Tibial nerve (tissue), 4 donors: ENCODE results near the gene CCDC88C. TPM values are rescaled to one million over a fixed set of nuclear protein-coding genes. Genes with fewer than 3 reads are reported as not detected.

Experiments
- DNase-seq, 2 donors: peaks; one replicate each; pipeline ENCODE4 v3.0.0-alpha.2; 2019; ENCODE audit warnings: low spot score in 2 of 2
- H3K27ac ChIP-seq, 4 donors: fragments of 200-600 bp; sonication (generic) in 3 of 4; one replicate each; pipeline ENCODE4 v1.5.1; 2017 to 2019; ENCODE audit warnings: mild to moderate bottlenecking in 1 of 4
- H3K27me3 ChIP-seq, 2 donors: fragments of 200-600 bp; sonication (generic) in 1 of 2; one replicate each; pipeline versions ENCODE4 v1.5.1 to v1.6.0; 2017 to 2019
- H3K36me3 ChIP-seq, 3 donors: fragments of 200-600 bp; sonication (generic); one replicate each; pipeline ENCODE4 v1.5.1; 2018 to 2019
- H3K4me1 ChIP-seq, 4 donors: fragments of 200-600 bp; sonication (generic) in 3 of 4; one replicate each; pipeline ENCODE4 v1.5.1; 2017 to 2019
- H3K4me3 ChIP-seq, 4 donors: fragments of 200-600 bp; sonication (generic) in 3 of 4; one replicate each; pipeline ENCODE4 v1.5.1; 2017 to 2019; ENCODE audit warnings: mild to moderate bottlenecking in 1 of 4, moderate library complexity in 1 of 4
- H3K9me3 ChIP-seq, 4 donors: fragments of 200-600 bp; sonication (generic) in 3 of 4; one replicate each; pipeline ENCODE4 v1.5.1; 2017 to 2019
- EP300 ChIP-seq, 2 donors: sonication (generic); formaldehyde crosslinking; IDR thresholded peaks; one replicate each; pipeline ENCODE4 v1.6.1; 2017; ENCODE audit warnings: antibody characterized with exemption in 2 of 2, mild to moderate bottlenecking in 1 of 2
- POLR2A ChIP-seq, 2 donors: fragments of 450-650 bp; IDR thresholded peaks; one replicate each; pipeline ENCODE4 v1.6.1; 2017; ENCODE audit warnings: antibody characterized with exemption in 2 of 2, mild to moderate bottlenecking in 2 of 2, moderate library complexity in 2 of 2
- WGBS, 2 donors: methylation state at CpG; one replicate each; pipeline ENCODE4 v1.1.5; 2018; 5-methylcytosine and 5-hydroxymethylcytosine counted together
- total RNA-seq, 4 donors: library from RNA; depleted of rRNA; stranded (reverse); fragments of >200 nt; gene quantifications; one replicate each; pipeline ENCODE4 v1.1.0, GENCODE V29; 2016
- TF ChIP-seq, protein P1 (sequence below), 5 experiments: fragments of 200-600 bp in 3 of 5; fragments of 450-650 bp in 2 of 5; sonication (generic) in 3 of 5; IDR thresholded peaks; one replicate each; pipeline ENCODE4 v1.5.1; 2016 to 2019; ENCODE audit warnings: antibody characterized with exemption in 5 of 5, mild to moderate bottlenecking in 3 of 5, moderate library complexity in 2 of 5

CCDC88C gene
- total RNA-seq, 4 donors from 2014 or later, result 3.6 to 12.6 (median 6.8) TPM

DNA sequence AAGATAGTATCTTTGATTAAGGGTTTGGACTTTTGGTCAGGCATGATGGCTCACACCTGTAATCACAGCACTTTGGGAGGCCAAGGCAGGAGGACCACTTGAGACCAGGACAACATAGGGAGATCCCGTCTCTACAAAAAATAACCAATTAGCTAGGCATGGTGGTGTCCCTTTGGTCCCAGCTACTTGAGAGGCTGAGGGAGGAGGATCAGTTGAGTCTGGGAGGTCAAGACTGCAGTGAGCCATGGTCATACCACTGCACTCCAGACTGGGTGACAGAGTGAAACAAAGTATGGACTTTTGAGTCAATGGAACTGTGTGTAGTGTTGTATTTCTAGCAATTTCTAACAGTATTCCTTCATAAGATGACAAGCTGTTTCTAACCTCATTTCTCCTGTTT, 38.7 kb upstream of the CCDC88C start:
- TF ChIP-seq EP300 (IDR thresholded peaks at IDR 0.05), result no peak
- TF ChIP-seq POLR2A (IDR thresholded peaks at IDR 0.05), result no peak
- TF ChIP-seq, protein P1, sequence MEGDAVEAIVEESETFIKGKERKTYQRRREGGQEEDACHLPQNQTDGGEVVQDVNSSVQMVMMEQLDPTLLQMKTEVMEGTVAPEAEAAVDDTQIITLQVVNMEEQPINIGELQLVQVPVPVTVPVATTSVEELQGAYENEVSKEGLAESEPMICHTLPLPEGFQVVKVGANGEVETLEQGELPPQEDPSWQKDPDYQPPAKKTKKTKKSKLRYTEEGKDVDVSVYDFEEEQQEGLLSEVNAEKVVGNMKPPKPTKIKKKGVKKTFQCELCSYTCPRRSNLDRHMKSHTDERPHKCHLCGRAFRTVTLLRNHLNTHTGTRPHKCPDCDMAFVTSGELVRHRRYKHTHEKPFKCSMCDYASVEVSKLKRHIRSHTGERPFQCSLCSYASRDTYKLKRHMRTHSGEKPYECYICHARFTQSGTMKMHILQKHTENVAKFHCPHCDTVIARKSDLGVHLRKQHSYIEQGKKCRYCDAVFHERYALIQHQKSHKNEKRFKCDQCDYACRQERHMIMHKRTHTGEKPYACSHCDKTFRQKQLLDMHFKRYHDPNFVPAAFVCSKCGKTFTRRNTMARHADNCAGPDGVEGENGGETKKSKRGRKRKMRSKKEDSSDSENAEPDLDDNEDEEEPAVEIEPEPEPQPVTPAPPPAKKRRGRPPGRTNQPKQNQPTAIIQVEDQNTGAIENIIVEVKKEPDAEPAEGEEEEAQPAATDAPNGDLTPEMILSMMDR (IDR thresholded peaks at IDR 0.05), result no peak
- Histone ChIP-seq H3K36me3 (peaks cover 5 to 65% (median 15%) of the 10 kb centered on the region in 3 donors), H3K4me1 (no peaks in the 10 kb centered on the region), H3K4me3 (no peak overlapping the region), H3K9me3 (no peaks in the 10 kb centered on the region), H3K27ac (no peak overlapping the region), H3K27me3 (no peaks in the 10 kb centered on the region)
- 84 to 85% methylated on average over 1 of the region's 1 CpG for WGBS, 2 donors
- no peak for DNase-seq

DNA sequence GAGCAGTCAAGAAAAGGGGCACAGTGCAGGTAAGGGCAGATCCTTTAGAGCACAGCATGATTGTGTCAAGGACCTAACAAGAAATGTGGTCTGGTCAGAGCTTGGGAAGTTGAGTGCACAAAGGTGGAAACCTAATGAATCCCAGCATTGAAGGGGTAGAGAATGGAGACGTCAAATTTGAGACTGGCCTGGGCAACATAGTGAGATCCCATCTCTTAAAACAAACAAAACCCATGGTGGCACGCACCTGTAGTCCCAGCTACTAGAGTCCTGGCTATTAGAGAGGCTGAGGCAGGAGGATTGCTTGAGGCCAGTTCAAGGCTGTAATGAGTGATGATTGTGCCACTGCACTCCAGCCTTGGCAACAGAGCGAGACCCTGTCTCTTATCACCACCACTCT, 37.0 kb upstream of the CCDC88C start:
- Histone ChIP-seq H3K27ac (no peak overlapping the region), H3K27me3 (no peaks in the 10 kb centered on the region), H3K36me3 (peaks cover 2 to 48% (median 12%) of the 10 kb centered on the region in 3 donors), H3K4me3 (no peak overlapping the region), H3K4me1 (no peaks in the 10 kb centered on the region), H3K9me3 (no peaks in the 10 kb centered on the region)
- 91 to 100% methylated on average over 3 of the region's 3 CpGs for WGBS, 2 donors
- TF ChIP-seq, protein P1 (IDR thresholded peaks at IDR 0.05), result no peak
- TF ChIP-seq POLR2A (IDR thresholded peaks at IDR 0.05), result no peak
- no peak for TF ChIP-seq EP300 (IDR thresholded peaks at IDR 0.05)
- no peak for DNase-seq

DNA sequence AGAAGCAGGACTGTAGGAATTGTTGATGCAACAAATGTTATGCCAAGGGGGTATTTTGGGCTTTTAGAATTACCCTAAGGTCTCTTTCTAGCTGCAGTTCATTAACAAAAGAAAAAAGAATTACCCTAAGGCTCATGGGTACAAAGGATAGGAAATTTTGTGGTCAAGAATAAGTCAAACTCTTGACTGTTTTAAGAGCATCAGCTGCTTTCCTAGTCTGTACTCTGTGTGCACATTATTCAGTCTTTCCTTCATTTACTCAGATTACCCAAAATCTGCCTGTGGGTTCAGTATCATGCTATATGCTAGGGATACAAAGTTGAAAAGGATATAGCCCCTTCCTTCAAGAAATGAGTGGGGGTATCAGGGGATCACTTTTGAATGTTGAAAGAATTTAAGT, 36.5 kb upstream of the CCDC88C start:
- Histone ChIP-seq H3K4me1 (no peaks in the 10 kb centered on the region), H3K27ac (no peak overlapping the region), H3K9me3 (no peaks in the 10 kb centered on the region), H3K4me3 (no peak overlapping the region), H3K27me3 (no peaks in the 10 kb centered on the region), H3K36me3 (peaks cover 2 to 44% (median 10%) of the 10 kb centered on the region in 3 donors)
- no peak for DNase-seq
- TF ChIP-seq EP300 (IDR thresholded peaks at IDR 0.05), result no peak
- TF ChIP-seq POLR2A (IDR thresholded peaks at IDR 0.05), result no peak
- TF ChIP-seq, protein P1 (IDR thresholded peaks at IDR 0.05), result no peak

DNA sequence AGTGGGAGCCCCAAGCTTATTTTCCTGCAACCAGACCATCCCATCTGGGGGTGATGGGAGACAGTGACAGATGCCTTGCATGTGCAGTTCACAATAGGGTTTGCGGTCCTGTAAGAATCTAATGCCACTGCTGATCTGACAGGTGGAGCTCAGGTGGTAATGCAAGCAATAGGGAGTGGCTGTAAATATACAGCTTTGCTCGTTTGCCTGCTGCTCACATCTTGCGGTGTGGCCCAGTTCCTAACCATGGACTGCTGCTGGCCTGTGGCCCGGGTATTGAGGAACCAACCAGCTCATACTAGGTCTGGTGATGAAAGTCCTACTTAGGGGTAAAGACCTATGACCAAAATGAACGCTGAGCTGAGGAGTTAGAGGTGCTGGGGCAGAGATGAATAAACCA, 36.1 kb upstream of the CCDC88C start:
- peaks cover 2 to 40% (median 6%) of the 10 kb centered on the region in 3 donors for H3K36me3 ChIP-seq
- TF ChIP-seq, protein P1 (IDR thresholded peaks at IDR 0.05), result no peak
- TF ChIP-seq EP300 (IDR thresholded peaks at IDR 0.05), result no peak
- TF ChIP-seq POLR2A (IDR thresholded peaks at IDR 0.05), result no peak
- no peak overlapping the region for H3K27ac ChIP-seq
- no peak overlapping the region for H3K4me3 ChIP-seq
- no peak for DNase-seq
- H3K4me1 ChIP-seq, result no peaks in the 10 kb centered on the region
- WGBS, 2 donors, result 83 to 90% methylated on average over 5 of the region's 5 CpGs
- H3K9me3 ChIP-seq, result no peaks in the 10 kb centered on the region
- H3K27me3 ChIP-seq, result no peaks in the 10 kb centered on the region

DNA sequence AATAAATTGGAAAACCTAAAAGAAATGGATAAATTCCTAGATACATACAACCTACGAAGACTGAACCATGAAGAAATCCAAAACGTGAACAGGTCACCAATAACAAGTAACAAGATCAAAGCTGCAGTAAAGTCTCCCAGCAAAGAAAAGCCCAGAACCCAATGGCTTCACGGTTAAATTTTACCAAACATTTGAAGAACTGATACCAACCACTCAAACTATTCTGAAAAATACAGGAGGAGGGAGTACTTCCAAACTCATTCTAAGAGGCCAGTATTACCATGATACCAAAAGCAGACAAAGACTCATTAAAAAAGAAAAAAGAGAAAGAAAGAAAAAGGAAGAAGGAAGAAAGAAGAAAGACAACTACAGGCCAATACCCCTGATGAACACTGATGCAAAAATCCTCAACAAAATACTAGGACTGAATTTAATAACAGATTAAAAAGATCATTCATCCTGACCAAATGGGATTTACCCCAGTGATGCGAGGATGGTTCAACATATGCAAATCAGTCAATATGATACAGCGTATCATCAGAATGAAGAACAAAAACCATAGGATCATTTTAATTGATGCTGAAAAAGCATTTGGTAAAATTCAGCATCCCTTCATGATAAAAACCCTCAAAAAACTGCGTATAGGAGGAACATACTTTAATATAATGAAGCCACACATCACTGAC, 26.9 kb upstream of the CCDC88C start:
- no peaks in the 10 kb centered on the region for H3K36me3 ChIP-seq
- no peaks in the 10 kb centered on the region for H3K9me3 ChIP-seq
- TF ChIP-seq EP300 (IDR thresholded peaks at IDR 0.05), result no peak
- TF ChIP-seq, protein P1 (IDR thresholded peaks at IDR 0.05), result no peak
- no peak for TF ChIP-seq POLR2A (IDR thresholded peaks at IDR 0.05)
- no peaks in the 10 kb centered on the region for H3K4me1 ChIP-seq
- no peaks in the 10 kb centered on the region for H3K27me3 ChIP-seq
- 76 to 82% methylated on average over 6 of the region's 6 CpGs for WGBS, 2 donors
- H3K4me3 ChIP-seq, result no peak overlapping the region
- DNase-seq, result no peak
- no peak overlapping the region for H3K27ac ChIP-seq
